MM.1S (cell line): Measurements from ENCODE around the gene TPPP2.

Experiments used
- DNase-seq: peaks from one replicate; pipeline ENCODE4 v3.0.0-alpha.2; 2015
- H2AFZ ChIP-seq: fragments of 300-600 bp; sonication (generic); 2 replicates; pipeline ENCODE4 v1.6.0; 2016; ENCODE audit warnings: antibody characterized with exemption, low read length
- H3F3A ChIP-seq: fragments of 300-600 bp; sonication (generic); 2 replicates; pipeline ENCODE4 v1.6.1; 2016; ENCODE audit warnings: mild to moderate bottlenecking, antibody characterized with exemption, low read length, moderate library complexity, mixed read lengths; ENCODE audit not compliant: insufficient read depth
- H3K27ac ChIP-seq: fragments of 300-600 bp; sonication (generic); 2 replicates; pipeline ENCODE4 v1.5.1; 2016; ENCODE audit warnings: mild to moderate bottlenecking, low read length
- H3K27me3 ChIP-seq: fragments of 300-600 bp; sonication (generic); replicated peaks from 2 replicates; pipeline ENCODE4 v1.6.0; 2016; ENCODE audit warnings: low read length; ENCODE audit not compliant: insufficient read depth
- H3K36me3 ChIP-seq: fragments of 300-600 bp; sonication (generic); replicated peaks from 2 replicates; pipeline ENCODE4 v1.6.1; 2016; ENCODE audit warnings: mild to moderate bottlenecking, low read length, mixed read lengths; ENCODE audit not compliant: insufficient read depth
- H3K4me1 ChIP-seq: fragments of 300-600 bp; sonication (generic); 2 replicates; pipeline ENCODE4 v1.6.1; 2016; ENCODE audit warnings: low read length, mixed read lengths
- H3K4me2 ChIP-seq: fragments of 300-600 bp; sonication (generic); 2 replicates; pipeline ENCODE4 v1.6.0; 2016; ENCODE audit warnings: low read depth, low read length
- H3K4me3 ChIP-seq: fragments of 300-600 bp; sonication (generic); 2 replicates; pipeline ENCODE4 v1.5.1; 2016; ENCODE audit warnings: low read length, mixed read lengths
- H3K79me2 ChIP-seq: fragments of 300-600 bp; sonication (generic); 2 replicates; pipeline ENCODE4 v1.6.1; 2016; ENCODE audit warnings: mixed run types, low read length, mixed read lengths
- H3K9ac ChIP-seq: fragments of 300-600 bp; sonication (generic); 2 replicates; pipeline ENCODE4 v1.6.1; 2016; ENCODE audit warnings: low read length, mixed read lengths
- H3K9me2 ChIP-seq: fragments of 300-600 bp; sonication (generic); replicated peaks from 2 replicates; pipeline ENCODE4 v1.6.1; 2016; ENCODE audit warnings: mild to moderate bottlenecking, low read length, mixed read lengths; ENCODE audit not compliant: insufficient read depth
- H3K9me3 ChIP-seq: fragments of 300-600 bp; sonication (generic); replicated peaks from 2 replicates; pipeline ENCODE4 v1.6.1; 2016; ENCODE audit warnings: mild to moderate bottlenecking, low read length, mixed read lengths; ENCODE audit not compliant: insufficient read depth
- H4K20me1 ChIP-seq: fragments of 300-600 bp; sonication (generic); 2 replicates; pipeline ENCODE4 v1.6.1; 2016; ENCODE audit warnings: mild to moderate bottlenecking, low read length, moderate library complexity, mixed read lengths; ENCODE audit not compliant: insufficient read depth
- EZH2 ChIP-seq: fragments of 300-600 bp; sonication (generic); optimal IDR thresholded peaks from 2 replicates; pipeline ENCODE3; 2017; ENCODE audit warnings: low read depth, mild to moderate bottlenecking, antibody characterized with exemption, low read length, mixed read lengths
- EZH2phosphoT487 ChIP-seq: fragments of 300-600 bp; sonication (generic); IDR thresholded peaks from 2 replicates; pipeline ENCODE4 v1.6.1; 2018; ENCODE audit warnings: antibody characterized with exemption, low read length
- TF ChIP-seq, protein P1 (sequence below): fragments of 300-600 bp; sonication (generic); IDR thresholded peaks from 2 replicates; pipeline ENCODE4 v1.5.1; 2016; ENCODE audit warnings: antibody characterized with exemption, low read length, mixed read lengths

The TPPP2 gene

DNA sequence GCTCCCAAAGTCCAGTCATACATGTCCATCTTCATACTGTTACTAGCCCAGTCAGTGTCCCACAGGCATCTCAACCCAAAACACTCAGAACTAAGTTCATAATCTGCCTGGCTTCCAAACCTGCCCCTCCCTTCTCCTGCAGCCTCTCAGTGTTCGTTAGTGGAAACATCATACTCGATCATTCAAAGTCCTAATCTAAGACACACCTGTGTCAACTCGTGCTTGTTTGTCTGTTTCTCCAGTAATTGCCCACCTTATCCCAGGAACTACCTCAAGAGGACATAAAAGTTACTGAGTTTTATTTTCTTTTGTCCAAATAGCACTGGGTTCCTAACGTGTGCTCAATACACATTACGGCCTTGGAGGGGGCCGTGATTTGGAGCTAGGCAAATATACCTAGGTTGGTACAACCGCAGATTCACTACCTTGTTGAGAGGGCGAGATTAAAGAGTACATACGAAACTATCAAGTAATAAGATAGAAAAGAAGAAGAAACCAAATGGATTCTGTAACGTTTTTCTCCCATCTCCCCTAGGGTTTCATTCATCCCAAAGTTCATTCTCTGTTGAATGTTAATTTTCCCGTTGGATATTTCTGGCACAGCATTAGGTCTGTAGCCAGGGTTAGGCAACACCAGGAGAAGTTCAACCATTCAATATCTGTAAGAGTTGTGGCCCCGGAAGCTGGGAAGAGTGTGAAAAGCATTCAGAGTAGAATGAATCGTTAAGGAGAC is 30.8 kb downstream of the TPPP2 start:
- no peaks in the 10 kb centered on the region for H3K27me3 ChIP-seq
- no peak for DNase-seq
- no peak overlapping the region for H3K4me2 ChIP-seq
- no peaks in the 10 kb centered on the region for H3K9me3 ChIP-seq
- H3K36me3 ChIP-seq, result no peaks in the 10 kb centered on the region
- H3K4me1 ChIP-seq, result no peaks in the 10 kb centered on the region
- H4K20me1 ChIP-seq, result no peaks in the 10 kb centered on the region
- H2AFZ ChIP-seq, result no peak overlapping the region
- H3K9ac ChIP-seq, result no peak overlapping the region
- H3K4me3 ChIP-seq, result no peak overlapping the region
- H3F3A ChIP-seq, result no peaks in the 10 kb centered on the region
- H3K79me2 ChIP-seq, result no peaks in the 10 kb centered on the region
- H3K9me2 ChIP-seq, result no peaks in the 10 kb centered on the region
- TF ChIP-seq, protein P1, sequence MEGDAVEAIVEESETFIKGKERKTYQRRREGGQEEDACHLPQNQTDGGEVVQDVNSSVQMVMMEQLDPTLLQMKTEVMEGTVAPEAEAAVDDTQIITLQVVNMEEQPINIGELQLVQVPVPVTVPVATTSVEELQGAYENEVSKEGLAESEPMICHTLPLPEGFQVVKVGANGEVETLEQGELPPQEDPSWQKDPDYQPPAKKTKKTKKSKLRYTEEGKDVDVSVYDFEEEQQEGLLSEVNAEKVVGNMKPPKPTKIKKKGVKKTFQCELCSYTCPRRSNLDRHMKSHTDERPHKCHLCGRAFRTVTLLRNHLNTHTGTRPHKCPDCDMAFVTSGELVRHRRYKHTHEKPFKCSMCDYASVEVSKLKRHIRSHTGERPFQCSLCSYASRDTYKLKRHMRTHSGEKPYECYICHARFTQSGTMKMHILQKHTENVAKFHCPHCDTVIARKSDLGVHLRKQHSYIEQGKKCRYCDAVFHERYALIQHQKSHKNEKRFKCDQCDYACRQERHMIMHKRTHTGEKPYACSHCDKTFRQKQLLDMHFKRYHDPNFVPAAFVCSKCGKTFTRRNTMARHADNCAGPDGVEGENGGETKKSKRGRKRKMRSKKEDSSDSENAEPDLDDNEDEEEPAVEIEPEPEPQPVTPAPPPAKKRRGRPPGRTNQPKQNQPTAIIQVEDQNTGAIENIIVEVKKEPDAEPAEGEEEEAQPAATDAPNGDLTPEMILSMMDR, result no peak
- TF ChIP-seq EZH2 (no peak), EZH2phosphoT487 (no peak)
- H3K27ac ChIP-seq, result no peak overlapping the region

DNA sequence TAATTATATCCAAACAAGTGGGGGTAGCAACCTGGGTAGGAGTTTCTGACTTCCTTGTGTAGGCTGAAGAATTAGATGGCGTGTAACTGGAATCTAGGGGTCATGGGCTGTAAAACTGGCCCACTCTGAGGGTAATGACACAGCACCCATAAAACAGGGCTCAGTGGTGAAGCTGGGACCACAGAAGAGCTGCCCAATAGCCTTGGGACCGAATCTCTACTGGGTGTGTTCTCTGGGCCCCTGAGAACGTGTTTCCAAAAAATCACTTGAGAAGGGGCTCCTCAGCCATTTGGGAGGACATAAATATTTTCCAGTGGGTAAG is 31.3 kb downstream of the TPPP2 start:
- H3K27me3 ChIP-seq, result no peaks in the 10 kb centered on the region
- H3K9ac ChIP-seq, result no peak overlapping the region
- no peaks in the 10 kb centered on the region for H3K36me3 ChIP-seq
- H3K27ac ChIP-seq, result no peak overlapping the region
- DNase-seq, result no peak
- no peaks in the 10 kb centered on the region for H3F3A ChIP-seq
- H3K9me2 ChIP-seq, result no peaks in the 10 kb centered on the region
- H3K79me2 ChIP-seq, result no peaks in the 10 kb centered on the region
- no peak overlapping the region for H3K4me2 ChIP-seq
- no peaks in the 10 kb centered on the region for H3K9me3 ChIP-seq
- no peak overlapping the region for H2AFZ ChIP-seq
- no peak overlapping the region for H3K4me3 ChIP-seq
- TF ChIP-seq EZH2phosphoT487, result no peak
- no peak for TF ChIP-seq EZH2
- TF ChIP-seq, protein P1, result no peak
- H4K20me1 ChIP-seq, result no peaks in the 10 kb centered on the region
- H3K4me1 ChIP-seq, result no peaks in the 10 kb centered on the region

DNA sequence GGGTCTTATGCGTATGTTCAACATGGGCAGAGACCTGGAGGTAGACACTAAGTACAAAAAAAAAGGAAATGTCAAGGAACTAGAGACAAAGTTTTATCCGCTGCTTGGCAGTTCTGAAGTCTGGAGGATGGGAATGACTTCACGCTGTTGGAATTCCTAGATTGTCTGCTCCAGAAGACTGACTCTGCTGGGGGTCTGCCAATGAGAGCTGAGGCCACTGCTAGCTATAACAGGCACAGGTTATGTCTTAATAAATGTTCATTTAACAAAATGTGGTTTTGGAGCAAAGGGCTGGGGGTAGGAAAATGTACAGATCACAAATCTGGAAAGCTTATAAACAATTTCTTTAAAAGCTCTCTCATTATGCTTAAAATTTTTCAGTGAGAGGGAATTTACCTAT is 33.5 kb downstream of the TPPP2 start:
- H3F3A ChIP-seq, result no peaks in the 10 kb centered on the region
- no peak for DNase-seq
- no peak overlapping the region for H3K9ac ChIP-seq
- H3K9me2 ChIP-seq, result no peaks in the 10 kb centered on the region
- no peak overlapping the region for H3K4me2 ChIP-seq
- no peaks in the 10 kb centered on the region for H3K79me2 ChIP-seq
- H2AFZ ChIP-seq, result no peak overlapping the region
- H3K27me3 ChIP-seq, result no peaks in the 10 kb centered on the region
- no peak for TF ChIP-seq EZH2
- TF ChIP-seq, protein P1, result no peak
- no peak for TF ChIP-seq EZH2phosphoT487
- no peaks in the 10 kb centered on the region for H3K9me3 ChIP-seq
- H3K4me3 ChIP-seq, result no peak overlapping the region
- H4K20me1 ChIP-seq, result no peaks in the 10 kb centered on the region
- H3K4me1 ChIP-seq, result no peaks in the 10 kb centered on the region
- H3K27ac ChIP-seq, result no peak overlapping the region
- H3K36me3 ChIP-seq, result no peaks in the 10 kb centered on the region
